Measurements from ENCODE around the gene XKR3.

DNA sequence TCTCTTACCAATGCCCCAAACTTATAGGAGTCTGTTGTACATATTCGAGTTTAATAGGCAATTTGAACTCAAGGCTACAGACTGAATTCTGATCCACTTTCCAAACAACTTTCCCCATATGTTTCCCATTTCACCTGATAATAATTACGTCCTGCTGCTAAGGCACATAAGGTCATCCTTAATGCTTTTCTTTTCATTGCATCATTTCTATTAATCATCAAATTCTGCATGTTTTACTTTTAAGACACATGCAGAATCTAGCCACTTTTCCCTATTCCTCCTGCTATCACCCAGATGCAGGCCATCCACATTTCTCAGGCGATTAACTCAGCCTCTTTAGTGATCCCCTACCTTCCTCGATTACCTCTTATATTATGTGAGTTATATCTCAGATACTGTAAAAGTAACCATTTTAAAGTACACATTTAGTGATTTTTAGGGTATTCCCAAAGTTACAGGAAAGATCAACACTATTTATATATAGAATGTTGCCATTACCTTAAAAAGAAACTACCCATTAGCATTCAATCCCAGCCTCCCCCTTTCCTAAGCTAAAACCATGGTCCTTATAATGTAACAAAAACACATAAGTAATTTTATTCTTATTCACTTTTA, 14.9 kb downstream of the XKR3 start:
- TF ChIP-seq CTCF (IDR thresholded peaks at IDR 0.05) (no peak), POLR2A (IDR thresholded peaks at IDR 0.05) (no peak)

Measured in Peyer's patch (tissue), 4 donors.